Karpas-422 (cell line): Measurements from ENCODE around the gene PSAPL1. TPM values are rescaled to one million over a fixed set of nuclear protein-coding genes. Genes with fewer than 3 reads are reported as not detected.

ENCODE experiments used
- DNase-seq: peaks from one replicate; pipeline ENCODE4 v3.0.0-alpha.2; 2015
- H2AFZ ChIP-seq: fragments of 200-600 bp; sonication (generic); 2 replicates; pipeline ENCODE4 v1.6.1; 2014; ENCODE audit warnings: antibody characterized with exemption, low read length, mixed read lengths
- H3K27ac ChIP-seq: fragments of 200-600 bp; sonication (generic); 2 replicates; pipeline ENCODE4 v1.5.1; 2014; ENCODE audit warnings: mild to moderate bottlenecking, low read length, moderate library complexity
- H3K27me3 ChIP-seq: fragments of 200-600 bp; sonication (generic); 2 replicates; pipeline ENCODE4 v1.6.1; 2014; ENCODE audit warnings: low read length, mixed read lengths
- H3K36me3 ChIP-seq: fragments of 200-600 bp; sonication (generic); 2 replicates; pipeline ENCODE4 v1.6.1; 2014; ENCODE audit warnings: low read length, mixed read lengths; ENCODE audit not compliant: insufficient read depth
- H3K4me1 ChIP-seq: fragments of 200-600 bp; sonication (generic); 2 replicates; pipeline ENCODE4 v1.6.1; 2014; ENCODE audit warnings: mild to moderate bottlenecking, low read length, mixed read lengths
- H3K4me2 ChIP-seq: fragments of 200-600 bp; sonication (generic); 2 replicates; pipeline ENCODE4 v1.6.1; 2014; ENCODE audit warnings: low read length, low read depth, mild to moderate bottlenecking; ENCODE audit not compliant: poor library complexity, severe bottlenecking
- H3K4me3 ChIP-seq: fragments of 200-600 bp; sonication (generic); 2 replicates; pipeline ENCODE4 v1.5.1; 2014; ENCODE audit warnings: mild to moderate bottlenecking, antibody characterized with exemption, low read length, mixed read lengths
- H3K79me2 ChIP-seq: fragments of 200-600 bp; sonication (generic); 2 replicates; pipeline ENCODE4 v1.6.1; 2014; ENCODE audit warnings: mild to moderate bottlenecking, low read length, mixed read lengths
- H3K9ac ChIP-seq: fragments of 200-600 bp; sonication (generic); 2 replicates; pipeline ENCODE4 v1.6.0; 2014; ENCODE audit warnings: low read length
- H3K9me2 ChIP-seq: fragments of 200-600 bp; sonication (generic), shearing (Covaris generic); replicated peaks from 2 replicates; pipeline ENCODE4 v1.6.0; 2014; ENCODE audit warnings: mild to moderate bottlenecking, low read length, moderate library complexity; ENCODE audit not compliant: insufficient read depth
- H3K9me3 ChIP-seq: fragments of 300-700, 200-600 bp; sonication (generic); 2 replicates; pipeline ENCODE4 v1.6.1; 2014; ENCODE audit warnings: low read length, mixed read lengths
- H4K20me1 ChIP-seq: fragments of 200-600 bp; sonication (generic); 2 replicates; pipeline ENCODE4 v1.6.1; 2014; ENCODE audit warnings: mild to moderate bottlenecking, antibody characterized with exemption, low read length, low read depth; ENCODE audit not compliant: insufficient read depth
- total RNA-seq: library from RNA; depleted of rRNA; stranded (reverse); fragments of >200 nt; shearing (Covaris generic); gene quantifications from 2 replicates; pipeline ENCODE4 v1.2.3, GENCODE V29; 2014; ENCODE audit warnings: low replicate concordance

PSAPL1 gene
- total RNA-seq, 1 experiment from 2014 or later = not detected

GRCh38 chr4:7432531-7433375, 2.0 kb downstream of the PSAPL1 start:
- Histone ChIP-seq H3K9me2 (no peaks in the 10 kb centered on the region), H3K4me2 (no peak overlapping the region), H3K4me3 (no peak overlapping the region), H3K36me3 (no peaks in the 10 kb centered on the region), H3K79me2 (no peaks in the 10 kb centered on the region), H3K27me3 (no peaks in the 10 kb centered on the region), H3K4me1 (no peaks in the 10 kb centered on the region), H2AFZ (no peak overlapping the region), H4K20me1 (no peaks in the 10 kb centered on the region), H3K9me3 (no peaks in the 10 kb centered on the region), H3K9ac (no peak overlapping the region), H3K27ac (no peak overlapping the region)
- DNase-seq = no peak

GRCh38 chr4:7431696-7432530, 2.8 kb downstream of the PSAPL1 start:
- Histone ChIP-seq H4K20me1 (no peaks in the 10 kb centered on the region), H3K9me3 (no peaks in the 10 kb centered on the region), H3K27me3 (no peaks in the 10 kb centered on the region), H3K4me2 (no peak overlapping the region), H3K79me2 (no peaks in the 10 kb centered on the region), H3K36me3 (no peaks in the 10 kb centered on the region), H3K4me3 (no peak overlapping the region), H3K4me1 (no peaks in the 10 kb centered on the region), H3K9me2 (no peaks in the 10 kb centered on the region), H3K27ac (no peak overlapping the region), H2AFZ (no peak overlapping the region), H3K9ac (no peak overlapping the region)
- DNase-seq = no peak

DNA sequence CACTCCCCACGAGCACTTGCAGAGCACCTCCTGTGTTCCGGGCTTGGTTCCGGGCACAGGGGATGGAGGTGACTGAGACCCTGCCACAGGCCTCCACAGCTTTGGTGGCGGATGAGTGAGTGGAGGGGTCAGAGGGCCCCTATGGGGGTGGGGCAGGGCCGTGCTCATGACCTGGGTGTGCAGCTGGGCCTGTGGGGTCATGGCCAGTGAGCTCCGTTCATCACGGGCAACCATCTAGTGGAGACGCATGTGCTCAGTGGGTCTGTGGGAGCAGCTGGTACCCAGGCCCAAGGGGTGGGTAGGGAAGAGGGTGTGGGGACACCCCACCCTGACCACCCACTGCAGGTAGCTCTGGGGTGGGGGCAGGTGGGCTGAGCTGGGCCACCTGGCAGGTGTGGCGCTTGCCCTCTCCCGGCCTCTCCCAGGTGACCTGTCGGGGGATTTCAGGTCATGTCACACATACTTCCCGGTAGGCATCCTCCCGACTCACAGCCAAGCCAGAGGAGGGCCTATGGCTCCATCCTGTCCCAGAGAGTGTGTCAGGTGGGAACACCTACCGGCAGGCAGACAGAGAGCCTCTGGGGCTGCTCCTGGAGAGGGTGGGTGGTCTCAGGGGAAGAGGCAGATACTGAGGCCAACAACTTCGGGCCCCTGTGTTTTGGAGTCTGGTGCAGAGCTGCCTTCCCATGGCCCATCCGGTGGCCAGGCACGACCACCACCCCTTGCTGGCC, 3.6 kb downstream of the PSAPL1 start:
- H3K4me3 ChIP-seq = no peak overlapping the region
- DNase-seq = no peak

DNA sequence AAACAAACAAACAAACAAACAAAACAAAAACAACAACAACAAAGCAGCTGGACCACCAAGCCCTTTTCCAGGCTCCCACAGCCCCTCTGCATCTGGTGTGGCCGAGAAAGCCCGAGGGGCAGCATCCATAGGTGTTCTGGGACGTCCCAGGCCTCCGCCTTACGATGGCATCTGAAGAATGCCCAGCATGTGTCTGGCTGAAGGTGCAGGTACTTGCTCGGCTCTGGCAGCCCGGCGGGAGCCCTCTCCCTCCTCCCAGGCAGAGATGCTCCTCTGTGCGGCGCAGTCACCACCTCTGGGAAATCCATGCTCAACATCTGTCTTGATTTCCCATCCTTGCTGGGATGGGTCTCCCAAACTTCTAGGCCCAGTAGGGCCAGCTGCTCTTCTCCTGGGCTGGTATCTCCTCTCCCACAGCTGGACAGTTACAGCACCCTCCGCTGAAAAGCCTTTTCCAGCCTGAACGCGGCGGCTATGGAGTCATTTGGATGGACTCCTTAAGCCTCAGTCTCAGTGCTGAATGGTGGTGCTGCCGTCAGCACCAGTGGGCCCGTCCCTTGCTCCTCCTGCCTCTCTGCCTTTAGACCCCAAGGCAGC, 4.3 kb downstream of the PSAPL1 start:
- Histone ChIP-seq H3K9me2 (no peaks in the 10 kb centered on the region), H3K4me2 (no peak overlapping the region), H3K27me3 (no peaks in the 10 kb centered on the region), H3K36me3 (no peaks in the 10 kb centered on the region), H3K27ac (no peak overlapping the region), H3K9me3 (no peaks in the 10 kb centered on the region), H3K4me1 (no peaks in the 10 kb centered on the region), H3K9ac (no peak overlapping the region), H2AFZ (no peak overlapping the region), H3K79me2 (no peaks in the 10 kb centered on the region), H3K4me3 (no peak overlapping the region), H4K20me1 (no peaks in the 10 kb centered on the region)
- no peak for DNase-seq

More for the DNA sequence above, 3.6 kb downstream of the PSAPL1 start:
- H3K9ac ChIP-seq = no peak overlapping the region
- H3K27me3 ChIP-seq = no peaks in the 10 kb centered on the region
- no peaks in the 10 kb centered on the region for H3K9me3 ChIP-seq
- H3K79me2 ChIP-seq = no peaks in the 10 kb centered on the region
- no peaks in the 10 kb centered on the region for H3K36me3 ChIP-seq
- H3K4me1 ChIP-seq = no peaks in the 10 kb centered on the region
- H4K20me1 ChIP-seq = no peaks in the 10 kb centered on the region
- no peak overlapping the region for H3K27ac ChIP-seq
- no peaks in the 10 kb centered on the region for H3K9me2 ChIP-seq
- no peak overlapping the region for H3K4me2 ChIP-seq
- no peak overlapping the region for H2AFZ ChIP-seq

DNA sequence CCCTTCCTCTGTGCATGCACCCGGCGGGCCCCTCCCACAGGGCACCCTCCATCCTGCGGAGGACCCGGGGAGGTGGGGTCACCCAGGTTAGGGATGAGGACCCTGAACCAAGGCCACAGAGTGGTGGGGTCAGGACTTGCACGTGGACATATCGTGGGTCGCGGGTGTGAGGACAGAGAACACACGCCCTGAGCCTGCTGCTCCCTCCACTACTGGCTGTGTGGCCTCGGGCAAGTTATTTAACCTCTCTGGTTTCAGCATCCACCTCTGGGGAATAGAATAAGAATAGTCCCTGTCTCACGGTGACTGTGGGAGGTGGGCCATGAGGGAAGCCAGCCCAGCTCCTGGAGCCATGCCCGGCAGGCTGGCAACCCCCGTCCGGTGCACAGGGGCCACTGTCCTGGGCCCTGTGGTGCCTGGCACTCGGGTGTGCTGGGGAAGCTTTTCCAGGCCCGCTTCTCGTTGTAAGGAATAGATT, 5.1 kb downstream of the PSAPL1 start:
- Histone ChIP-seq H3K9ac (no peak overlapping the region), H2AFZ (no peak overlapping the region), H3K36me3 (no peaks in the 10 kb centered on the region), H3K9me3 (no peaks in the 10 kb centered on the region), H3K4me2 (no peak overlapping the region), H3K9me2 (no peaks in the 10 kb centered on the region), H3K4me1 (no peaks in the 10 kb centered on the region), H4K20me1 (no peaks in the 10 kb centered on the region), H3K27me3 (no peaks in the 10 kb centered on the region), H3K27ac (no peak overlapping the region), H3K79me2 (no peaks in the 10 kb centered on the region), H3K4me3 (no peak overlapping the region)
- no peak for DNase-seq

DNA sequence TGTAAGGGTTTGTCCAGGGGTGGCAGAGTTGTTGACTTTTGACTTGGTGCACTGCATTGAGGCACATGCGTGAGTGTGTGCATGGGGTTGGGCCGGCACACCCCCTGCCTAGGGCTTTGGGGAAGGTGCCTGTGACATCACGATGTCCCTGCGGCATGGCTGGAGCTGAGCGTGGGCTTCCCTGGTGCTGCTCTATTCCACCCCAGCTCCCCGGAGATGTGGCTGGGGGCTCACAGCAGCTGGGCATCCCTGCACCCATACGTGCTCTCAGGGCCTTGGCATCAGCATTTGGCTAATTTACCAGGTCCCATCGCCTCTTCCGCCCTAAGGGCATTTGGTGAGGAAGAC, 5.7 kb downstream of the PSAPL1 start:
- H2AFZ ChIP-seq = no peak overlapping the region
- H3K27me3 ChIP-seq = no peaks in the 10 kb centered on the region
- no peaks in the 10 kb centered on the region for H3K9me2 ChIP-seq
- H3K79me2 ChIP-seq = no peaks in the 10 kb centered on the region
- H3K4me3 ChIP-seq = no peak overlapping the region
- H3K27ac ChIP-seq = no peak overlapping the region
- H3K36me3 ChIP-seq = no peaks in the 10 kb centered on the region
- no peaks in the 10 kb centered on the region for H3K4me1 ChIP-seq
- no peaks in the 10 kb centered on the region for H3K9me3 ChIP-seq
- H4K20me1 ChIP-seq = no peaks in the 10 kb centered on the region
- H3K9ac ChIP-seq = no peak overlapping the region
- DNase-seq = no peak
- H3K4me2 ChIP-seq = no peak overlapping the region

GRCh38 chr4:7428261-7429068, 6.3 kb downstream of the PSAPL1 start:
- H3K4me3 ChIP-seq = no peak overlapping the region
- no peaks in the 10 kb centered on the region for H3K9me2 ChIP-seq
- no peaks in the 10 kb centered on the region for H3K79me2 ChIP-seq
- H3K4me1 ChIP-seq = no peaks in the 10 kb centered on the region
- no peaks in the 10 kb centered on the region for H4K20me1 ChIP-seq
- H3K27ac ChIP-seq = no peak overlapping the region
- H2AFZ ChIP-seq = no peak overlapping the region
- H3K36me3 ChIP-seq = no peaks in the 10 kb centered on the region
- no peaks in the 10 kb centered on the region for H3K27me3 ChIP-seq
- H3K9ac ChIP-seq = no peak overlapping the region
- H3K4me2 ChIP-seq = no peak overlapping the region
- no peak for DNase-seq
- H3K9me3 ChIP-seq = no peaks in the 10 kb centered on the region
